HG02571 (cell line): Measurements from ENCODE around the gene DPH3.

Experiments
- ATAC-seq: cut with Tn5 transposase; IDR thresholded peaks from one replicate; pipeline ENCODE4 v1.9.1; 2021; ENCODE audit warnings: mild to moderate bottlenecking, moderate library complexity; ENCODE audit not compliant: unreplicated experiment

Gene DPH3

GRCh38 chr3:16236856-16237393 is 27.8 kb downstream of the DPH3 start:
- ATAC-seq, result no peak

GRCh38 chr3:16236030-16236639 is 28.6 kb downstream of the DPH3 start:
- no peak for ATAC-seq

GRCh38 chr3:16234281-16234680 is 30.5 kb downstream of the DPH3 start:
- ATAC-seq, result no peak

GRCh38 chr3:16233806-16234205 is 30.9 kb downstream of the DPH3 start:
- ATAC-seq, result no peak

- no peak for ATAC-seq
These were observed 32.8 kb downstream of the DPH3 start for GRCh38 chr3:16231983-16232382.

GRCh38 chr3:16229681-16230080 is 35.1 kb downstream of the DPH3 start:
- no peak for ATAC-seq

GRCh38 chr3:16227566-16227965 is 37.2 kb downstream of the DPH3 start:
- no peak for ATAC-seq

- ATAC-seq, result no peak
These were observed 40.4 kb downstream of the DPH3 start for GRCh38 chr3:16224325-16224724.

GRCh38 chr3:16222547-16222946 is 42.2 kb downstream of the DPH3 start:
- ATAC-seq, result no peak

GRCh38 chr3:16221990-16222389 is 42.8 kb downstream of the DPH3 start:
- no peak for ATAC-seq

- no peak for ATAC-seq
These were observed 45.0 kb downstream of the DPH3 start for GRCh38 chr3:16219777-16220176.

- no peak for ATAC-seq
These were observed 48.3 kb downstream of the DPH3 start for GRCh38 chr3:16216373-16216935.

- no peak for ATAC-seq
These were observed 50.4 kb downstream of the DPH3 start for GRCh38 chr3:16214366-16214765.

- no peak for ATAC-seq
These were observed 53.4 kb downstream of the DPH3 start for GRCh38 chr3:16211176-16211904.
